ENCODE results near the gene BEND3. TPM values are rescaled to one million over a fixed set of nuclear protein-coding genes. Genes with fewer than 3 reads are reported as not detected.

BEND3 gene
- total RNA-seq, 2 experiments from 2014 or later = 0.82 to 0.92 TPM

DNA sequence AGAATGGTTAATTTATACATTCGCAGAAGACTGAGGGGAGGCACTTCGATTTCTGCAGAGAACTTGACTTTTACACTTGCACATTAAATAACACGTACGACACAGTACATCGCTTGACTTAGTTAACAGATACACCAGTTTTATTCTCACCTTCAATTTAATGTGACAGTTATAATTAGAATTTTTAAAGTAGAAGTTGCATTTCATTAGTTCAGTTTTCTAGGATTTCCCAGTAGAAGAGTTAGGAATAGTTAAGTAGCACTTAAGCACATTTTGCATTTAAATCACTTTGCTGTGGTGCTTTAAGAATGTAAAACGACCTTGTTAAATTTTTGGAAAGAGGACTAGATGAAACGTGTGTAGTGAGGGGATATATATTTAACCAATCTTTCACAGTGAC is 1.6 kb upstream of the BEND3 start:
- no peak overlapping the region for H3K27ac Mint-ChIP-seq
- Histone ChIP-seq H3K36me3 (ENCODE audit: insufficient read depth, low read length) (no peaks in the 10 kb centered on the region), H3K27ac (ENCODE audit: low read depth in 1 of 2, low read length in 2 of 2) (no peak overlapping the region), H3K4me1 (ENCODE audit: insufficient read depth, low read length) (peaks cover 21% of the 10 kb centered on the region), H3K4me3 (ENCODE audit: low read length) (no peak overlapping the region), H3K27me3 (ENCODE audit: control insufficient read depth in 1 of 2, insufficient read depth in 2 of 2, low read length in 2 of 2) (peaks cover 0 to 4% of the 10 kb centered on the region in 2 experiments), H3K9me3 (ENCODE audit: control insufficient read depth in 1 of 2, insufficient read depth in 1 of 2, low read length in 2 of 2) (no peaks in the 10 kb centered on the region)
- no peaks in the 10 kb centered on the region for H3K36me3 Mint-ChIP-seq (ENCODE audit: low read depth)
- DNase-seq (no peak), ATAC-seq (ENCODE audit: poor library complexity) (no peak)
- H3K9me3 Mint-ChIP-seq = no peaks in the 10 kb centered on the region
- CTCF ChIA-PET = no interaction called here
- TF ChIP-seq, protein P1, sequence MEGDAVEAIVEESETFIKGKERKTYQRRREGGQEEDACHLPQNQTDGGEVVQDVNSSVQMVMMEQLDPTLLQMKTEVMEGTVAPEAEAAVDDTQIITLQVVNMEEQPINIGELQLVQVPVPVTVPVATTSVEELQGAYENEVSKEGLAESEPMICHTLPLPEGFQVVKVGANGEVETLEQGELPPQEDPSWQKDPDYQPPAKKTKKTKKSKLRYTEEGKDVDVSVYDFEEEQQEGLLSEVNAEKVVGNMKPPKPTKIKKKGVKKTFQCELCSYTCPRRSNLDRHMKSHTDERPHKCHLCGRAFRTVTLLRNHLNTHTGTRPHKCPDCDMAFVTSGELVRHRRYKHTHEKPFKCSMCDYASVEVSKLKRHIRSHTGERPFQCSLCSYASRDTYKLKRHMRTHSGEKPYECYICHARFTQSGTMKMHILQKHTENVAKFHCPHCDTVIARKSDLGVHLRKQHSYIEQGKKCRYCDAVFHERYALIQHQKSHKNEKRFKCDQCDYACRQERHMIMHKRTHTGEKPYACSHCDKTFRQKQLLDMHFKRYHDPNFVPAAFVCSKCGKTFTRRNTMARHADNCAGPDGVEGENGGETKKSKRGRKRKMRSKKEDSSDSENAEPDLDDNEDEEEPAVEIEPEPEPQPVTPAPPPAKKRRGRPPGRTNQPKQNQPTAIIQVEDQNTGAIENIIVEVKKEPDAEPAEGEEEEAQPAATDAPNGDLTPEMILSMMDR (IDR thresholded peaks at IDR 0.05) = no peak
- intact Hi-C loops (cut with DNase I, micrococcal nuclease) = loop anchor here (10.0 kb wide), 4 partner anchors 92 to 1978 kb away; partner anchors contain the start of genes CEP57L1 (in 1 of the 2), MTRES1 (in 1 of the 2), PDSS2 (in 1 of the 2) and SEC63 (in 1 of the 2)
- peak overlapping the region; percentile 89 for H3K4me3 Mint-ChIP-seq
- POLR2A ChIA-PET = no interaction called here
- H3K4me1 Mint-ChIP-seq (ENCODE audit: low read depth) = peaks cover 18% of the 10 kb centered on the region
- no peaks in the 10 kb centered on the region for H3K27me3 Mint-ChIP-seq

DNA sequence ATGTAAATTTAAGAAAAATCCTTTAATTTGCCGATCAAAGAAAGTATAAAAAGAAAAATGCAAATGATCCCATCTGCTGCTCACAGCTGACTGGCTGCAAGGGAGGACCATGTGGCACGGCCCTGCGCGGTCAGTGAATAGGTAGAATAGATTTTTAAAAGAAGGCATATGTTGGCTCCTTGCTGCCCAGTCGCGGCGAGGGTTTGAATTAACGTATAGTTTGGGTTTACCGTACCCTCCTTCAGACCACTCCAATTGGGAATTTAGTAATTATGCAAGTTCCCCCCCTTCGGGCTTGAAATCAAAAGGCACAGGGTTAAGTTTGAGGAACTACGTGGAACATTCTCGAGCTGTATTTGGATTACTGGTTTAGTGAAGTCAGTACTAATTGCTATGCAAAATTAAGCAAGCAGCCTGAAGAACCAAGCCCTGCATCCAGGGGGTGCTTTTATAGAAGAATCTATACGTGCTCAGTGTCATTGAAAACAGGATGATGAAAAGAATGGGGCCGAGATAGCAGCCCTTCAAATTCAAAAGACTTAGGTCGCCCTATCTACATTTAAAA is 1.1 kb upstream of the BEND3 start:
- no peak overlapping the region for H3K27ac Mint-ChIP-seq
- Histone ChIP-seq H3K36me3 (ENCODE audit: insufficient read depth, low read length) (no peaks in the 10 kb centered on the region), H3K4me3 (ENCODE audit: low read length) (peak overlapping the region; percentile 53), H3K27me3 (ENCODE audit: control insufficient read depth in 1 of 2, insufficient read depth in 2 of 2, low read length in 2 of 2) (peaks cover 0 to 4% of the 10 kb centered on the region in 2 experiments), H3K9me3 (ENCODE audit: control insufficient read depth in 1 of 2, insufficient read depth in 1 of 2, low read length in 2 of 2) (no peaks in the 10 kb centered on the region), H3K4me1 (ENCODE audit: insufficient read depth, low read length) (peaks cover 21% of the 10 kb centered on the region), H3K27ac (ENCODE audit: low read depth in 1 of 2, low read length in 2 of 2) (no peak overlapping the region)
- peak overlapping the region; percentile 89 for H3K4me3 Mint-ChIP-seq
- peak; percentile 43 for ATAC-seq (ENCODE audit: poor library complexity)
- H3K36me3 Mint-ChIP-seq (ENCODE audit: low read depth) = no peaks in the 10 kb centered on the region
- no peaks in the 10 kb centered on the region for H3K9me3 Mint-ChIP-seq
- TF ChIP-seq, protein P1 (IDR thresholded peaks at IDR 0.05) = no peak
- CTCF ChIA-PET = interaction anchor here (1.1 to 1.3 kb wide), 2 partner anchors 88 to 89 kb away, joined by 3 read pairs; partner anchors contain the start of gene MTRES1
- peaks cover 18% of the 10 kb centered on the region for H3K4me1 Mint-ChIP-seq (ENCODE audit: low read depth)
- intact Hi-C loops (cut with DNase I, micrococcal nuclease) = loop anchor here (10.0 kb wide), 4 partner anchors 92 to 1978 kb away; partner anchors contain the start of genes CEP57L1 (in 1 of the 2), MTRES1 (in 1 of the 2), PDSS2 (in 1 of the 2) and SEC63 (in 1 of the 2)
- DNase-seq = peak in 4 of 14 experiments; percentile 7 to 52 (median 34)
- POLR2A ChIA-PET = interaction anchor here (0.9 to 1.4 kb wide), 3 partner anchors 88 to 1145 kb away, joined by 3 to 5 read pairs (median 4); partner anchors contain the start of gene PDSS2
- H3K27me3 Mint-ChIP-seq = no peaks in the 10 kb centered on the region

DNA sequence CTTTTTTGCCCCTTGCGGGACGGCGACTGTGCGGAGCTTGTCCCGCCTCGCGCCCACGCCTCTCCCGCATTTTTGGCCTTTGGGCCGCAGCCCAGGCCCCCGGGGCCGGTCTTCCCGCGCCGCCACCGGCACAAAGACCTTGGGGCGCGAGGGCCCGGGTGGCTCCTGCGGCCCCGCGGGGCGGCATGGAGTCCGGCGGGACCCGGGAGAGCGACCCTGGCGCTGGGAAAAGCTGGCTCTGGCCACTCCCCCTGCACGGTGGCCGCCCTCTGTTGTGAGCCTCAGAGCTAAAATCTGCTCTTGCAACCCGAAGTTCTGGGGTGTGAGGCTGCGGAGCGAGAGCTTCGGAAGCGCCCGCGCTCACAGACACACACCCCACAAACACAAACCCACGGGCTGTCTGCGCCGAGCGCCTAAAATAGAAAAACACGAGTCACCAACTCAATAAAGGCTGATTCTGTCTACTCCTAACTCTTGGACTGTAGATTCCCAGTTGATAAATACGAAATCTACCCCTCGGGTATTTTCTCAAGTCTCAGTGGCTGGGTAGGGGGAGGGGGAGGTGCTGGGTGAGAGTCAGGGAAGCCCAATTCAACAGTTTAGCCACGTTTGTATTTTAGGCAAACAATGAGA is 496 bp upstream of the BEND3 start:
- H3K36me3 Mint-ChIP-seq (ENCODE audit: low read depth) = no peaks in the 10 kb centered on the region
- intact Hi-C loops (cut with DNase I, micrococcal nuclease) = loop anchor here (10.0 kb wide), 4 partner anchors 91 to 1979 kb away; partner anchors contain the start of genes CEP57L1 (in 1 of the 2), MTRES1 (in 1 of the 2), PDSS2 (in 1 of the 2) and SEC63 (in 1 of the 2)
- H3K9me3 Mint-ChIP-seq = no peaks in the 10 kb centered on the region
- no peaks in the 10 kb centered on the region for H3K27me3 Mint-ChIP-seq
- CTCF ChIA-PET = interaction anchor here (1.1 to 1.3 kb wide), 2 partner anchors 88 to 89 kb away, joined by 3 read pairs; partner anchors contain the start of gene MTRES1
- Histone ChIP-seq H3K27me3 (ENCODE audit: control insufficient read depth in 1 of 2, insufficient read depth in 2 of 2, low read length in 2 of 2) (peaks cover 0 to 4% of the 10 kb centered on the region in 2 experiments), H3K9me3 (ENCODE audit: control insufficient read depth in 1 of 2, insufficient read depth in 1 of 2, low read length in 2 of 2) (no peaks in the 10 kb centered on the region), H3K4me1 (ENCODE audit: insufficient read depth, low read length) (peaks cover 21% of the 10 kb centered on the region), H3K4me3 (ENCODE audit: low read length) (peak overlapping the region; percentile 53), H3K27ac (ENCODE audit: low read depth in 1 of 2, low read length in 2 of 2) (no peak overlapping the region), H3K36me3 (ENCODE audit: insufficient read depth, low read length) (no peaks in the 10 kb centered on the region)
- POLR2A ChIA-PET = interaction anchor here (0.6 to 1.4 kb wide), 4 partner anchors 87 to 1146 kb away, joined by 3 to 5 read pairs (median 4); partner anchors contain the start of gene PDSS2
- no peak overlapping the region for H3K27ac Mint-ChIP-seq
- H3K4me1 Mint-ChIP-seq (ENCODE audit: low read depth) = peaks cover 18% of the 10 kb centered on the region
- peak in 7 of 14 experiments; percentile 6 to 48 (median 28) for DNase-seq
- H3K4me3 Mint-ChIP-seq = peak overlapping the region; percentile 89
- TF ChIP-seq, protein P1 (IDR thresholded peaks at IDR 0.05) = no peak
- peak; percentile 23 for ATAC-seq (ENCODE audit: poor library complexity)

Measured in CD4-positive, alpha-beta T cell (primary cell).